Fibroblast of peridontal ligament (primary cell): ENCODE data around the gene ERAP2.

Experiments
- DNase-seq: peaks from one replicate; pipeline ENCODE4 v3.0.0-alpha.2; 2010; ENCODE audit errors: extremely low read depth

Gene ERAP2

DNA sequence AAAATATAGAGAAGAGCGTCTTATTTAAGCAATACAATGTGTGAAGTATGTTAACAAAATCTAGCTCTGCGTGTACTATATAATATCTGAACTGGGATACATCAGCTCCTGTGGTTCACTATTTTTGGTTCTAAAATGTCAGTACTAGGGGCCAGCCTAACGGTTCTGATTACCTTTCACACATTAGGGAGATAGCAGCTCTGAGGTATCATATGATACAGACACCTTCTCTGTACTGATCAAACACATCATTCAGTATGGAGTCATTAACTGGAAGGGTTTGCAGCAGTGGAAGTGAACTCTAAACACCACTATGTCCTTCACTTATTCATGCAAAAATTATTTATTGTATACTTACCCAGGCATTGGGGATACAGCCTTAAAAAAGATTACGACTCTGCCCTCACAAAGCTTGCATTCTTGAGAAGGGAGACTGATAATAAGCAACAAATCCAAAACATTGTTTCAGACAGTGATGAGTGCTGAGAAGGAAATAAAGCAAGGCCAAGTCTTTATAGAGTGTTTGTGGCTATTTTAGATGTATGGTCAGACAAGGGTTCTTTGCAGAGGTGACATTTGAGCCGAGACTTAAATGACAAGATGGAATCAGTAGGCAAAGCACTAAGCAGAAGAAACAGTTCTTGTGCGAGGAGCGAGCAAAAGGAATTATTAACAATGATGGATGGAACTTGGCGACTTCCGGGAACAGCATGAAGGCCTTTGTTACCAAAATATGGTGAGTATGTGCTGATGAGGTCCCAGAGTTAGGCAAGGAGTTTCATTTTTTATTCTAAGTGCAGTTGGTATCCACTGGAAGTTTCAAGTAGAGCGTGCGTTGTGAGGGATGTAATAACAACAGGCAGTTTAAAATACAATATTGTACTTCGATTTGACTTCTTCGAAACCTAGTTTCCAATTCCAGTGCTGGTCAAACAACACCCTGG, 57.7 kb downstream of the ERAP2 start:
- peak; percentile 68 for DNase-seq

DNA sequence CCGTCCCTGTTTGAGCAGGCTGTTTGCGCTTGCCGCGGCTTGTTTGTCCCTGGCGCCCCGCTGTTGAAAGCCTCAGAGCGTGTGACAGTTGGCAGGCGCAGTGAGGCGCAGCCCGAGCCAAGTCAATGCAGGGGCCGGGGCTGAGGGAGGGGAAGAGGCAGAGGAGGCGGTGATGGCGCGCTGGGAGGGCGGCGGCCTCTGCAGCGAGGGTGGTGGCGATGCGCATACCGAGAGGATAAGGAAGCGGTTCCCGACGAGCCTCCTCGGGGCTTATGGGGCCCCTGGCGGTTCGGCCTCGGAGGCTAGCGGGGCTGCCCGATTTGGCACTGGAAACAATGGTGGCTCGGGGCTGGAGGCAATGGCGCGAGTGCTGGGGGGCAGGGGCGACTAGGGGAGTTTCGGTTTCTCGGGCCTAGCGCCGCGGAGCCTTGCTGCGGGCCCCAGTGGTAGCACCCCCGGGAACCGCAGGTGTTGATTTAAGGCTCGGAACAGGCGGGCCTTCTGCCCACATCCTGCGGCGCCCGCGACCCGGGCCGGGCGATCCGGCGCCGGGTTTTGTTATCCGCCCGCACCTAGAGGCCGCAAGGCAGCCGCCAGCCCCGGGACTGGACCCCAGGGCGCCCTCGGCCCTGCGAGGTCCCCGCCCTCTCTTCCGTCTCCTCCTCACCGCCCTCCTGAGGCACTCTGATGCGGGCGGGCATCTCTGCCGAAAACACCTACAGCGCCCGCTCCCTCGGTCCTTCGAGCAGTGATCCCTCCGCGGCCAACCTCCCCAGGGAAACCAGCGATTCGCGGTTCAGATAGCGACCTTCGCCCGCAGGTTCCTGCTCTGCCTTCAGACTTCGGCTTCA, 58.6 kb downstream of the ERAP2 start:
- DNase-seq = peak; percentile 90

DNA sequence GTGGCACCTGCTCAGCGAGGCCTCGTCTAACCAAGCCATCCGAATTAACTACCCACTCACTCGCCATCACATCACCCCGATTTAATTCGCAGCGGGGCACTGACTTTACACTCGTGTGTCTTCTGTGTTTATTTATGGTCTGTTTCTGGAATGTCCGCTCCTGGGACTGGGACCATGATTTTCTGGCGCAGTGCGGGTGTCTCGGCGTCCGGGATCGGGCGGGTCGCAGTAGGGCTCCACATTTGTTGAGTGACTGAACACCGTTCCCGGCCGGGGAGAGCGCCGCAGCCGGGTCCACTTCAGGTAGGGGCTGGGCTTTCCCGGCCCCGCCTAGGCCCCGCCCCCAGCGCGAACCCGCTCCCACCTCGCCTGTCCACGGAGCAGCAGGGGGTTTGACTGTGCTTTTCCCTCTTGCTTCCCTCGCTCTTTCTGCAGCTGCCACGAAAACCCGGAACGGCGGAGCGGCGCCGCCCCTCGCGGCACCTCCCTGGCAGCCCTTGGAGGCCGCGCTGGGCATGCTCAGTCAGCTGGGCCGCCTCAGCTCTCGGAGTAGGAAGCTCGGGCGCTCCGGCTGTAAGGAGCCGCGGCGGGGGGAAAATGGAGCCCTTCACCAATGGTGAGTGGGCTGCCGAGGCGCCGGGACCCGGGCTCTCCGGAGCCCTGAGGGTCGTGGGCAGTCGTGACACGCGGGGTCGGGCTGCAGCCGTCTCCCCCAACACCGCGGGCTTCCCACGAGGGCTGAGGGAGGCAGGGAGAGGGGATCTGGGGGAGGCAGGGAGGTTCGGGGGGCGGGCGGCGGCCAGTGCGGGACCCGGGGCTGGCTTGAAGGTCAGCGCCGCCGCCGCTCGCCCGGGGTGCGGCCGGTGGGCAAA, 59.5 kb downstream of the ERAP2 start, which contains the start of gene LNPEP:
Gene LNPEP, plus strand, starts transcription at position 522 of the 872 bp plus-strand sequence. Its CDS starts 76 bp downstream, at position 598.
- peak; percentile 94 for DNase-seq

DNA sequence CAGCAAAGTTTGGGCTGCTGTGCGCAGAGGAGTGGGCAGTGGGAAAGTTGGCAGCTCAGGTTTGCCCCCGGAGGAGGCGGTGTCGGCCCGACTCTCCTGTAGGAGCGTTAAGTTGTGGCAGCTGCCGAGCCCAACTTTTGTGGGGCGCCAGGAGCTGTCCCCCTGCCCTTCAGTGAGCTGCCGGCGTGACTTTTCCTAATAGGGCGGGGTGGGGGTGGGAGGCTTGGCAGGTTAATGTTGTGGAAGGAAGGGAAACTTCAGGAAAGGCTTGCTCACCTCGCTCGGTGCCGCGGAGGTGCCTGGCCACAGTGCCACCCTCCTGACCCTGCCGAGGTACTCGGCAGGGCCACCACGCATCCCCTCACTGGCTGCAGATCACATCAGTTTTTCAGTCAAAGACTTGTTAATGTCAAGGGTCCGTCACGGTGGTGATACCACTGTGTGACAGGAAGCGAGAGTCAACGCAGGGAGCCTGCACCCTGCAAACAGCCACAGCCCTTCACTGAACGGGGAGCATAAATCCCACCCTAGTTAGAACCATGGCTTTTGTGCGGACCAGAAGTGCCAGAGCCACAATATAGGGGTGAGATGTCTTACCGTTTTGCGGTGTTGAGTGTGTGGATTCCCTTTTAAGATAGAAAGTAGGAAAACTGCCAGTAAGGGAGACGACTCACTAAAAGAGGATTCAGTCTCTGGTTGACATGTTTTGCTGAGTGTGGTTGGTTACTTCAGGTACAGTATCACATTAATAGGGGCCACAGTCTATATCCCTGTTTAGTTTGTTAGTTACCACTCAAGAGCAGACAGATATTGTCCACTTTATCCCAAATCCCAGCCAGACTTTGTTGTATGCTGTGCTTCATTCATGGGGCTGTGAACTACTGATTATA, 60.4 kb downstream of the ERAP2 start:
- DNase-seq = no peak

DNA sequence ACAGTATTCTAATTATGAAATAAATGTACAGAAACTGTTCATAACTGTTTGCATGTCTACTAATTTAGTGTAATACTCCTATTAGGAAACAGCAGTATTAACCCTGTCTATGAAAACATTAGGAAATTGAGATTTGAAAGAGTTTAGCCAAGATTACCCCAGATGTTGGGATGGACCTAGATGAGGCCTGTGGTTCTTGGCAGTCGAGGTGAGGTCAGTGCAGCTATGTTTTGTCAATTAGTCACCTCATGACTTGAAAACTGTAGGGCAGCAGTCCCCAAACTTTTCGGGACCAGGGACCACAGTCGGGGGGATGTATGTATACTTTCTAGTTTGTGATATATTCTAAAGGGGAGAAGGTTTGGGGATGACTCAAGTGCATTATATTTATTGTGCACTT, 64.3 kb downstream of the ERAP2 start:
- peak; percentile 36 for DNase-seq

DNA sequence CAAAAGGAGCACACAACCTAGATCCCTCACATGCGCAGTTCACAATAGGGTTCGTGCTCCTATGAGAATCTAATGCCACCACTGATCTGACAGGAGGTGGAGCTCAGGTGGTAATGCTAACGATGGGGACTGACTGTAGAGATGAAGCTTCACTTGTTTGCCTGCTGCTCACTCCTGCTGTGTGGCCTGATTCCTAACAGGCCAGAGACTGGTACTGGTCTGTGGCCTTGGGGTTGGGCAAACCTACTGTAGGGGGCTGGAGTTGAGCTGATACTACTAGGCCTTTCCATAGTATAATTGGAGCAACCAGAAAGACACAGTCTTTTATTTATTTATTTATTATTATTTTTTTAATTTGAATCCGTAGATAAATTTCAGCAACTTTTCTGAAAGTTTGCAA, 64.8 kb downstream of the ERAP2 start:
- DNase-seq = no peak

DNA sequence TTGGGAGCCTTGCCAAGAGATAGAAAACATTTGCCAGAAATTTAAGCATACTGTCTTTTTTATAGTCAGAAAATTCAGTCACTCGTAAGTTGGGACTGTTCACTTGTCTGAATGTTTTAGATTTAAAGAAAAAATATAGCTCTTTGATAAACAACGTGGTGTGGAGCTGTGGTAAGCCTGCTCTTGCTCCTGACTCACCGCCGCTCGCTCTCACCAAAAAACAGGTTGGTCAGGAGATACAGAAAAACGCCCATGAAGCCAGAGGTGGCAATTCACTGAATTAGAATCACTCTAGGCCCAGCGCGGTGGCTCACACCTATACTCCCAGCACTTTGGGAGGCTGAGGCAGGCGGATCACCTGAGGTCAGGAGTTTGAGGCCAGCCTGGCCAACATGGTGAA, 65.8 kb downstream of the ERAP2 start:
- DNase-seq = no peak

DNA sequence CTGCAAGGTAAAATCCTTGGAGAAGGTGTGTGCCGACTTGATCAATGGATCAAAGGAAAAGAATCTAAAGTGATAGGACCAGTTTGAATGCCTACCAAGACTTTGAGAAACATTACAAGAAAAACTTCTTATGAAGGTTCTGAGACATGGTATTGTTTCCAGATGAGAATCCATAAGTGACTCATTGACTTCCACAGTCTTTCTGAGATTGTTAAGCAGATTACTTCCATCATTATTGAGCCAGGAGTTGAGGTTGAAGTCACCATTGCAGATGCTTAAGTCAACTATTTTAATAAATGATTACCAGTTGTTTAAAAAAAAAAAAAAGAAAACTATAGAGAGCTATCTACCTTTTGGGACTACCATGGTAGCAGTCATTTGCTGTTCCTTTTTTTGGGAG, 66.6 kb downstream of the ERAP2 start:
- peak; percentile 72 for DNase-seq

DNA sequence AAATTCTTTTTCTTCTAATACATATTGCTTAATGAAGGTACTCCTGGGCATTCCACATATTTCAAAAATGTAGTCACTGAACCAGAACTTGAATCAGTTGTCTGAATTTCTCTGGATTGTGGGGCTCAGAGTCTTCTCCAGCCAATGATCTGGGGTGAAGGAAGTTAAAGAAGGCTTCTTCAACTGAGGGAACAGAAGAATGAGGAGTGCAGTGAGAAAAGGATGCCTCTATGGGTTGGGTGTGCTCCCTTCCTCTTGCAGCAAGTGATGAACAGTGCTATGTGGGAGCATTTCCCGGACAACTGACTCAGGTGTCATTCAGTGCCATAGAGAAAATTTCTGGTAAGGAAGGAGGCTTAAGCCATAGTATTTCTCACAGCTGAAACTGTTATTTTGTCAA, 67.5 kb downstream of the ERAP2 start:
- DNase-seq = no peak

DNA sequence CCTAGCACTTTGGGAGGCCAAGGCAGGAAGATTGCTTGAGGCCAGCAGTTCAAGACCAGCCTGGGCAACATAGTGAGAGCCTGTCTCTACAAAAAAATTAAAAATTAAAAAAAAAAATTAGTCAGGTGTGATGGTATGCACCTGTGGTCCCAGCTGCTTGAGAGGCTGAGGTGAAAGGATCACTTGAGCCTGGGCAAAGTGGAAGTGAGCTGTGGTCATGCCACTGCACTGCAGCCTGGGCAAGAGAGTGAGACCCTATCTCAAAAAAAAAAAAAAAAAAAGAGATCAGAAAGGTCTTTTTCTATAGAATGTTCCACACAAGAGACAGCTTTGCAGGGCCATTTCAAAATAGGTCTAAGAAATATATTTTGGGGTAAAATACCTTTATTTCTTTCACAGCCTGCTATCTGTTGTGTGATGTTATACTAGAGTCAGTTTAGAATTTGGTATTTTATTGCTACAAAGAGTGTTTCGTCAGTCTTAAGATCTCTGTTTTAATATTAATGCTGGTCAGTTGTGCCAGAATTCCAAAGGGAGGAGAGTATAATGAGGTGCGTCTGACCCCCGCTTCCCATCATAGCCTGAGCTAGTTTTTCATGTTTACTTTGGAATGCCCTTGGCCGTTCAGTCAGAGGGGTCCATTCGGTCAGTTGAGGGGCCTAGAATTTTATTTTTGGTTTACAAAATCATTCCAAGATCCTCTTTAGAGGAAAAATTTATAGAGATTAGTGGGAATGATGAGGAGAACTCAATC, 69.0 kb downstream of the ERAP2 start:
- DNase-seq = no peak

DNA sequence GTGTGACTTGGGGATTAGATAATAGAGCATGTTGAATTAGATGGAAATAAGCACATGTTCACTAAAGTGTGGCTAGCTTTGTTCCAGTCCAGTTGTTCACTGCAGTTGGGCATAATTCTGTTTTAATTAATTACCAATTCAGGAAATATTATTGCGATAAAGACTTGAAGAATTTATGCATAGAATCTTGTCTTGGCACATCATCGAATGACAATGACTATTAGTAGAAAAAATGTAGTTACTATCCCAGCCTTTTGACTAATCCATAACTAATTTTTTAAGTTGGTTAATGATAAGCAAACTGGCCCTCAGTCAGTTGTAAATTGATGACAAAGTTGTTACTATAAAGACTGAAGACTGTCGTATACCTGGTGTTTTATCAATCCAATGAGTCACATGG, 70.1 kb downstream of the ERAP2 start:
- DNase-seq = no peak

DNA sequence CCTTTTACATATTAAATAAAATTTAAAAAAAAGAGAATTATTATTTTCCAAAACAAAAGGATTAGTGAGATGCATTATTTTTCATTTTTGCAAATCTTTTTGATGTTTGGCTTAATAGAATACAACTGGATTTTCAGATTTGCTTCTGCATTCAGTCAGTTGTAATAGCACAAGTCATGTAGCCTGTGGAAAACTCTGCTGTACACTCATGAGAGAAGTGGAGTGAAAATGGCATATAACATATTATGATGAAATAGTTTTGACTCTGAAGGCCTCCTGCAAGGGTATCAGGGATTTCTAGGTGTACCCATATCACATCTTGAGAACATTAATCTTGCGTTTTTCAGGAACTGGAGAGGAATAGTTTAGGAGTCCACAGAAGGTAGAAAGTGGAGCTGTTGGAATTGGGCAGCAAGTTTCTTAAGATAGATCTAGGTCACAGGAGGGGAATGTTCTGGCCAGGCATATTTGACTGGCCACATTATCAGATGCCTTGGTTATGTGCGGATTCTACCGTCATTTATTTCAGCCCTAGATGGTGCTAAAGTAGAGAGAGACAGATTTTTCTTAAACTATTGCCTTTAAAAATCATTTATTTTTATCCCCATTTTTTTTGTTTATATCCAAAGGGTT, 75.9 kb downstream of the ERAP2 start:
- DNase-seq = no peak

DNA sequence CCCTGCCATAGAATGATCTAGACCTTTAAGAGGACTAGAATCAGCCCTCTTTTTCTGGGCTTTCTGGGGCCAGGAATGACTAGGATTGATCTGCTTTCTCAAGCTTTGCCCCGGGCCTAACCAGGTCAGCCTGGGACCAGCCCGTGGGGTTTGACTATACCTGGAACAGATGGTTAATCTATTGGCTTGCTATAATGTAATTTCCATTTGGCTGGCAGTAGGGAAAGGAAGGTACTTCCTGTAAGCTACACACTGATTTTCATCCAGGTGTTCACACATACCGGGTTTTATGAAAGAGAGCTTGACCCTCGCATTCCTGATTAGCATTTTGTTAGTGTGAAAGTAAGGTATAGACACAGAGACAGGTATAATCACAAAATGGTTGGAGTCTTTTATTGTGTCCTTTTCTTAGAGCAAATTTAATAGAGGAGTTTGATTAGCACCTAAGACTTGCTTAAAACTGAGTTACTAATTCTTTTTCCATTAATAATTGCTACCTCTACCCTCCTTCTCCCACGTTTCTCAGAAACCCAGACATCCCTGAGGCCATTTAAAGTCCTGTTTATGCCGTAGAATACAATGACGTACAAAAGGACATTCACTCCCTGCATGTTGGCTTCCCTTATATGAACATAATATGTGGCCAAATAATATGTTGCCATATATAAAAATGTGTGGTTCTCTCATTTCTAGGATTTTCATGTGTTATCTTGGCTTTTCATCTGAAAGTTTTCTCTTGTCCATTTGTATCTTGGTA, 76.9 kb downstream of the ERAP2 start:
- no peak for DNase-seq

DNA sequence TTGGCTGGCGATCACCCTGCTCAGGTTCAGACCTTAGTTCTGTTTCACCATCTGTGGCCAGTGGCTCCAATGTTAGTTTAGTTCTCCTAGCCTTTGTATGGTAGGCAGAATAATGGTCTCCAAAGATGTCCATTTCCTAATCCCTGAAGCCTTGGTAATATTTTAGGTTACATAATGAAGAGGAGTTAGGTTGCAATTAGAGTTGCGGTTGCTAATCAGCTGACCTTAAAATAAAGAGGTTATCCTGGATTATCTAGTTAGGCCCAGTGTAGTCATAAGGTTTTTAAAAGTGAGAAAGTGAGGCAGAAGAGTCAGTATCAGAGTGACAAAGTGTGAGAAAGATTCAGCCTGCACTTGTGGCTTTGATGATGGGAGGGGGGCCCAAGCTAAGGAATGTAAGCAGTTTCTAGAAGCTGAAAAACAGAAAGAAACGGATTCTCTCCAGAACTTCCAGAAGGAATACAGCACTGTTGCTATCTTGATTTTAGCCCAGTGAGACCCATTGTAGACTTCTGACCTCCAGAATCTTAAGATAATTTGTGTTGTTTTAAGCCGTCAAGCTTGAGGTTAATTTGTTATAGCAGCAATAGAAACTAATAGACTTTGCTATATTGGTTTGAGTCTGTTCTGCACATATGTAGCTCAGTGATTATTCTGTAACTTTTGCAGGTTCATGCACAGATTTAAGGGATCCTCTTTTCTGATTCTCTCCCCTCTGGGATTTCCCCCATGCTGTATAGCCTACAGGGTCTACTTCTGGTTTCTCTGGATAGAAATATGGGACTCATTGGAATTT, 81.2 kb downstream of the ERAP2 start:
- no peak for DNase-seq

DNA sequence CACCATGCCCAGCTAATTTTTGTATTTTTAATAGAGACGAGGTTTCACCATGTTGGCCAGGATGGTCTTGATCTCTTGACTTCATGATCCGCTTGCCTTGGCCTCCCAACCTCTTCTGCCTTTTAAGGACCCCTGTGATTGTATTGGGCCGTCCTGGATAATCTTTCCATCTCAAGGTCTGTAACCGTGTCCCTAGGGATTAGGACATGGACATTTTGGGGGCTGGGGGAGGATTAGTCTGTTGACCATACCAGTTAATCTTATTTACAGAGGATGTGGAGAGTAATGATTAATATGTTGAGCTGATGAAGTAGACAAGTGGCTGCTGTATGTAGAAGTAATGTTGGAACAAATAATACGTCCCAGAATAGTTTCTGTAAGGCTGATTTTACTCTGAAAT, 82.7 kb downstream of the ERAP2 start:
- DNase-seq = no peak

DNA sequence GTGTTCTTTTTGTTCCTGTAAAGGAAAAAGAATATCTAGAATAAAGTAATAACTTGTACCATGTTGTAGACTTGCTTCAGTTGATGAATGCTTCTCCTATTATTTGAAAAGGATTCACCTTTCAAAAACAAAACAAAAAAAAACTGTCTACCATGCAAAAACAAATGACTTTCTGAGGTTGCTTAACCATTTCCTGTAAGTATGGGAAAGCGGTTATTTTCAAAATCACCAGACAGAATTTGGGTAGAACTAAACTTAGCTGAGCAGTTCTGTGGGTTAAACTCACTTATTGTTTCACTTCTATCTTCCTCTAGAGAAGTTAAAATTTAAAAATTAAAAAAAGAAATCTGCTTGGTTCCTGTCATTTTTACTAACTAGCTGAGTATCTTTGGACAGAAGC, 84.8 kb downstream of the ERAP2 start:
- peak; percentile 23 for DNase-seq

DNA sequence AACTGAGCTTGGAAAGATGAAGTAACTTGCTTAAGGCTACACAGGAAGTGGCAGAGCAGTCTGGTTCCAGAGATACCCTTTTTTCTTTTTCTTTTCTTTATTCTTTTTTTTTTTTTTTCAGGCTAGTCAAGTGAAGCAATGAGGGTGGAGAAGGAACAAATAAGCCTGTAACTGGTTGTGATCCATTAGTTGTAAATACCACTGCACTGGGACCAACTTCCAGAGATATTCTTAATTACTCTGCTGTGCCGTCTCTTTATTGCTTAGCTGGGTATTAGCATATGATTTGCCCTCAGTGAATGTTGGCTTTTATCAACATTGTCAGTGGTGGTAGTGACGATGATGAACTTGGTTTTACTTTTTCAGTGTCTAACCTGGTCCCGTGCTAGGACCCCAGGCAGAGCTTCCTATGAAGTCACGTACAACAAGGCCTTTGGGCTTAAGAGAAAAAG, 86.3 kb downstream of the ERAP2 start:
- no peak for DNase-seq

DNA sequence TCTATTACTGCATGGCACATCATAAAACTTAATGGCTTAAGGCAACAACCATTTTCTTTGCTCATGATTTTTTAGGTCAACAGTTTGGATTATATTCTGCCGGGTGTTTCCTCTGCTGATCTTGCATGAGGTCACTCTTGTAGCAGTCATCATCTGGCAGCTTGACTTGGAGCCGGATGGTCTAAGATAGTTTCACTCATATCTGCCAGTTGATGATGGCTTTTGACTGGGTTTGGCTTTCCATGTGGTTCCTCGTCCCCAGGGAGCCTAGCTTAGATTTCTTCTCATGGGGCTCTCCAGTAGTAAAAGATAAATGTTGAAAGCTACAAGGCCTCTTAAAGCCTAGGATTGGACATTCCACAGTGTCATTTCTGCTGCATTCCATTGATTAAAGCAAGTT, 87.0 kb downstream of the ERAP2 start:
- DNase-seq = peak; percentile 95
